Iris pigment epithelial cell (primary cell): ENCODE measurements around the gene RNF217.
"Not testable (repeated sequence)": the region's sequence is repeated elsewhere in the genome, so short reads cannot be mapped to it uniquely, and the experiment has no call there.

ENCODE experiments used
- DNase-seq: peaks from one replicate; pipeline ENCODE4 v3.0.0-alpha.2; 2011; ENCODE audit warnings: low read depth

The RNF217 gene

DNA sequence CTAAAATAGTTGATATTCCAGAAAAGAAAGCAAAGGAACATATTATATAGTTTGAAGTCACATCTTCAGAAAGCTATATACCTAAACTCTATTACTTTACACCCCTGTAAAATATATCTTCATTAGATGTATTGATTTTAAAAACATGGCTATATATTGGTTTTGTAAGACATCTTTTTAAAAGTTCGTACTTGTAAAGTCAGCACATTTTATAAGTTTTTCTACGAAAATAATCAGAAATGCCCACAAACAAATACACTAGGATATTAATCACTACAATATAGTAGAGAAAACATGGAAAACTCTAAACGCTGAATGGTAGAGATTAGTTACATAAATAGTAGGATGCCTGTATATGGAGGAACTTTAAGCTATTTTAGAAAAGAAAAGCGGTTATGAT, 52.9 kb downstream of the RNF217 start:
- DNase-seq, result no peak

DNA sequence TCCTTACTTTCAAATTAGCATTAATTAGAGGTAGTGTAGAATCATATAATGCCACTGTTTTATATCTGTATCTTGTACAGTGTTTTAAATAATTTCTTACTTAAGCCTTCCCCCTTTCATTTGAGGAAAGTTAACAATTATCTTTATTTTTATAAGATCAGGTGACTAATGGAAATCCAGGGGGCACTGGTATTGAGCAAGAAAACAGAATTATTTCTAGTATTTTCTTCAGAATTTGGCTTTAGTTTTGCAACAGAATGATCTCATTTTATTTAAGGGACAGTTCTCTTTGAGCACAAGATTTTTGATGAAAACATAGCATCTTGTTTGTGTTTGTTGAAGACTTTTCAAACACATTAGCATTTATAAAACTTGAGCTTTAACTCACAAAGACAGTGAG, 55.9 kb downstream of the RNF217 start:
- no peak for DNase-seq

DNA sequence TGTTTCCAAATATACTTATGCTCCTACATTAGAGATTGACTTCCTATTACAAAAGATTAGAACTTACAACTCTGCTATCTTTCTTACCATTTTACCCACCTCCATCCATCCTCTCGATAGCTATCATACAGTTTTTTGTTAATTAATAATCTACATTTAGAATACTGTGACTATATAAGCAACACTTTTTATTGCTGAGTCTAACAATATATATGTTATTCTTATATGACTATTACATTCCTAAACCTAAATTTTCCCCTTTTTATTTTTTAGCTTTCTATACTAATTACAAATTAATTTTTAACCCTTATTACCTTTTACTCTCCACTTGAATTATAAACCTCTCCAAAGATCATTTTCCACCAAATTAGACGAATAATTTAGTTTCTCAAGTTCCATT, 57.0 kb downstream of the RNF217 start:
- DNase-seq, result no peak

DNA sequence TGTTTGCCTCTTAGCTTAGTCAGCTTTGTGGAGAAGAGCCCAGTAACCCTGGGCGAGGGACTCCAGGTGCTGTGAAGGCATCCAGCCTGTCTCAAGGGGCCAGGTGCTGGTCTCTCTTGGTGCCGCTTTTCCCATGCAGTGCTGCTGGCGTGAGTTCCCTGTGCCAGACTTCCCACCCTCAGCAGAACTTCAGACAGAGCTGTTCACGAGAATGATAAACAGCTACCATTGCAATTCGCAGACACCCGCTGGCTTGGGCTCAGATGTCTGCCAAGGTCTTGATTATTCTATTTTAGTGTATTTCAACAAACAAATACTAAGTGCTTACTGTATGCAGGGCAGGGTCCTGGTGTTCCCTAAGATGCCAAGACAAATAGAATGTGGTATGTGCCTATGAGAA, 57.7 kb downstream of the RNF217 start:
- no peak for DNase-seq

DNA sequence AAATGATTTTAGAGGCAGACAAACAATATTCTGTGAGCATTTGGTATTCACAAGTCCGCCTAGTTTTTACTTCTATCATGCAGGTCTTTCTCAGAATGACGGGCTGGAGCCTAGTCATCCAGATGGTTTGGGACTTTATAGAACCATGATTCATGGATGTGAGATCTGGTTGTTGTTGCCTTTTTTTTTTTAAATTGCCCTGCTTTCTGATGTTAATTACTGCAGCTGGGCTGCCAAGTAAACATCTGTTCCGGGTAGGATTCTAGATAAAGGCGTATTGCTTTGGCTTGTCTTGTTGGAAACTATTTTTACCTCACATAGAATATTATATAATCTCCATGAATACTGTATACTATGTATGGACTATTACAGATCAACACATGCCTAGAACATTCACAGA, 58.1 kb downstream of the RNF217 start:
- no peak for DNase-seq

DNA sequence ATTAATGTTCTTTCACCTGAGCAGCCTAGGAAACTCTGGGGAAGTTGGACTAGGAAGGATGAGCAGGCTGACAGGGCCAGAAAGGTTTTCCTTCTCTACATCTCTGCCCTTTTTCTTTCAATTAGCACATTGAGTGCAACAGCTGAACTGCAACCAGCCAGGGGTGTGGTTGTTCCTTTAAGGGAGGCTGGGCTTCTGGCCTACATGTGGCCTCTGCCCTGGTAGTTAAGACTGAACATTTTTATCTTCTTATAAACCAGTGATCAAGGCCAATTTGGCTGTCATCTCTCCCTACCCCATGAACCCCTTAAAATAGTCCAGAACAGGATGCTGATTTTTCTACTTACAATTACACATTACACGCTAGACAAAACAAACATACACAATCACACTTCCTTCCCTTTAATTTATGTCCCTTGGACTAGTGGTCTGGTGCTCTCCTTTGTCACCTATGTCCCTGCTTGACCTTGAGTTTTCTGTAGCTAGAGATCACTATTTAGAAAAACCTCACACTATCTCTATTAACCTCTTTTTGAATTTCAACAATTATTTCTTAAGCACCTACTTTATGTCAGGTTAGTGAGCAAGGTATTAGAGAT, 60.3 kb downstream of the RNF217 start:
- no peak for DNase-seq

DNA sequence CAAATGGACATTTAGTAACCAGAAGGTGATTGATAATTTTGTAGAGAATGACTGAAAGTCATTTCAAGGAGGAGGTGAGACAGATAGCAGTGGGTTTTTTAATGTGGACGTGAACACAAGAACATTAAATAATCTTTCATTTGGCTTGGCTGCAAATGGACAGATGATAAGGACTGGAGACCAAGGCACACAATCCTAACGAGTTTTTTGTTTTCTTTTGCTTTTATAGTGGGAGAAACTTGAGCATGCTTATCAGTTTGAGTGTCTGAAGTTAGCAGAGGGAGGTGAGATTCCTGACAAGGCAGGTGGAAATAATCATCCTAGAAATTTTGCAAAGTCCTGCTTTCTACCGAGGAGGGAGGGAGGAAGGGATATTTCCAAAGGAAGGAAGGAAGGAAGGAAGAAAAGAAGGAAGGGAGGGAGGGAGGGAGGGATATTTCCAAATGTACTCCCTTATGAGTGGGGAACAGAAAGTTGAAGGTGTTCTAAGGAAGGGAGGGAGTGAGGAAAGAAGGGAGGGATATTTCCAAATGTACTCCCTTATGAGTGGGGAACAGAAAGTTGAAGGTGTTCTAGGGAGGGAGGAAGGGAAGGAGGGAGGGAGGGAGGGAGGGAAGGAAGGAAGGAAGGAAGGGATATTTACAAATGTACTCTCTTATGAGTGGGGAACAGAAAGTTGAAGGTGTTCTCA, 63.1 kb downstream of the RNF217 start:
- no peak for DNase-seq

DNA sequence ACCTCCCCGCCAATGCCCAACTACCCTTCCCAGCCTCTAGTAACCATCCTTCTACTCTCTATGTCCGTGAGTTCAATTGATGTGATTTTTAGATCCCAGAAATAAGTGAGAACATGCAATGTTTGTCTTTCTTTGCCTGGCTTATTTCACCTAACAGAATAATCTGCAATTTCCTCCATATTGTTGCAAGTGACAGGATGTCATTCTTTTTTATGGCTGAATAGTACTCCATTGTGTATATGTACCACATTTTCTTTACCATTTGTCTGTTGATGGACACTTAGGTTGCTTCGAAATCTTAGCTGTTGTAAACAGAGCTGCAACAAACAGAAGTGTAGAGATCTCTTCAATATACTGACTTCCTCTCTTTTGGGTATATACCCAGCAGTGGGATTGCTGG, 65.0 kb downstream of the RNF217 start:
- DNase-seq, result no peak

DNA sequence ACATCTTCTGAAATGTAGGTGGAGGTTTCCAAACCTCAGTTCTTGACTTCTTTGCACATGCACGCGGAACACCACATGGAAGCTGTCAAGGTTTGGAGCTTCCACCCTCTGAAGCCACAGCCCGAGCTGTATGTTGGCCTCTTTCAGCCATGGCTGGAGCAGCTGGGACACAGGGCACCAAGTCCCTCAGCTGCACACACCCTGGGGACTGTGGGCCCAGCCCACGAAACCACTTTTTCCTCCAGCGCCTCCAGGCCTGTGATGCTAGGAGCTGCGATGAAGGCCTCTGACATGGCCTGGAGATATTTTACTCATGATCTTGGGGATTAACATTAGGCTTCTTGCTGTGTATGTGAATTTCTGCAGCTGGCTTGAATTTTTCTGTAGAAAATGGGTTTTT, 68.7 kb downstream of the RNF217 start:
- DNase-seq, result no peak

DNA sequence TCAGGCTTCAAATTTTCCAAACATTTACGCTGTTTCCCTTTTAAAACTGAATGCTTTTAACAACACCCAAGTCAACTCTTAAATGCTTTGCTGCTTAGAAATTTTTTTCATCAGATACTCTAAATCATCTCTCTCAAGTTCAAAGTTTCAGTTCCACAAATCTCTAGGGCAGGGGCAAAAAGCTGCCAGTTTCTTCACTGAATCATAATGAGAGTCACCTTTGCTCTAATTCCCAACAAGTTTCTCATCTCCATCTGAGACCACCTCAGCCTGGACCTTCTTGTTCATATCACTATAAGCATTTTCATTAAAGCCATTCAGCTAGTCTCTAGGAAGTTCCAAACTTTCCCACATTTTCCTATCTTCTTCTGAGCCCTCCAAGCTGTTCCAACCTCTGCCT, 69.1 kb downstream of the RNF217 start:
- no peak for DNase-seq

DNA sequence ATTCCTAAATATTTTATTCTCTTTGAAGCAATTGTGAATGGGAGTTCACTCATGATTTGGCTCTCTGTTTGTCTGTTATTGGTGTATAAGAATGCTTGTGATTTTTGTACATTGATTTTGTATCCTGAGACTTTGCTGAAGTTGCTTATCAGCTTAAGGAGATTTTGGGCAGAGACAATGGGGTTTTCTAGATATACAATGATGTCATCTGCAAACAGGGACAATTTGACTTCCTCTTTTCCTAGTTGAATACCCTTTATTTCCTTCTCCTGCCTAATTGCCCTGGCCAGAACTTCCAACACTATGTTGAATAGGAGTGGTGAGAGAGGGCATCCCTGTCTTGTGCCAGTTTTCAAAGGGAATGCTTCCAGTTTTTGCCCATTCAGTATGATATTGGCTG, 72.7 kb downstream of the RNF217 start:
- DNase-seq, result not testable (repeated sequence)

DNA sequence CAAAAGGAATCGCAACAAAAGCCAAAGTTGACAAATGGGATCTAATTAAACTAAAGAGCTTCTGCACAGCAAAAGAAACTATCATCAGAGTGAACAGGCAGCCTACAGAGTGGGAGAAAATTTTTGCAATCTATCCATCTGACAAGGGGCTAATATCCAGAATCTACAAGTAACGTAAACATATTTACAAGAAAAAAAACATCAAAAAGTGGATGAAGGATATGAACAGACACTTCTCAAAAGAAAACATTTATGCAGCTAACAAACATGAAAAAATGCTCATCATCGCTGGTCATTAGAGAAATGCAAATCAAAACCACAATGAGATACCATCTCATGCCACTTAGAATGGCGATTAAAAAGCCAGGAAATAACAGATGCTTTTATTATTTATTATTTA, 74.2 kb downstream of the RNF217 start:
- DNase-seq, result not testable (repeated sequence)

DNA sequence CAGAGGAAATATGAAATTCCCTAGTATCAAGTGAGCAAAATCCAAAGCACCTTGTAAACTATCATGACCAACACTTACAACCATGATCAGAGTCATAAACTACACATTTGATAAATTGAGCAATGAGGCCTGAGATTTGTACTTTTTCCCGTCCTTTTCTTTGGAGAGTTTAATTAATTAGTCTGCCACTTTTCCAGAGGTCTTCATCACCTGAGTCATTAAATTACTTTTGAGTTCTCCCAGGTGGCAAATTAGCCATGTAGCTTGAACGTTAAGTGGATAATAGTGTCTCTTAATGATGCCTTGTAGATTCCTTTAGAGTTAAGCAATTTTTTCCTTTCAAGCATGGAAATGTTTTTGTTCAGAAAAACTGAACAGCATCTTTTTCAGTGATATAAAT, 75.6 kb downstream of the RNF217 start:
- no peak for DNase-seq

DNA sequence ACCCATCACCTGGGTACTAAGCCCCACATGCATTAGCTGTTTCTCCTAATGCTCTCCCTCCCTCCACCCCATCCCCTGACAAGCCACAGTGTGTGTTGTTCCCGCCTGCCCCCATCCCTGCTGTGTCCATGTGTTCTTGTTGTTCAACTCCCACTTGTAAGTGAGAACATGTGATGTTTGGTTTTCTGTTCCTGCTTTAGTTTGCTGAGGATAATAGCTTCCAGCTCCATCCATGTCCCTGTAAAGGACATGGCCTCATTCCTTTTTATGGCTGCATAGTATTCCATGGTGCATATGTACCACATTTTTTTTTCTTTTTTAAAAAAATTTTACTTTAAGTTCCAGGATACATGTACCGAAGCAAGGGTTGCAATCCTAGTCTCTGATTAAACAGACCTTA, 76.7 kb downstream of the RNF217 start:
- no peak for DNase-seq

DNA sequence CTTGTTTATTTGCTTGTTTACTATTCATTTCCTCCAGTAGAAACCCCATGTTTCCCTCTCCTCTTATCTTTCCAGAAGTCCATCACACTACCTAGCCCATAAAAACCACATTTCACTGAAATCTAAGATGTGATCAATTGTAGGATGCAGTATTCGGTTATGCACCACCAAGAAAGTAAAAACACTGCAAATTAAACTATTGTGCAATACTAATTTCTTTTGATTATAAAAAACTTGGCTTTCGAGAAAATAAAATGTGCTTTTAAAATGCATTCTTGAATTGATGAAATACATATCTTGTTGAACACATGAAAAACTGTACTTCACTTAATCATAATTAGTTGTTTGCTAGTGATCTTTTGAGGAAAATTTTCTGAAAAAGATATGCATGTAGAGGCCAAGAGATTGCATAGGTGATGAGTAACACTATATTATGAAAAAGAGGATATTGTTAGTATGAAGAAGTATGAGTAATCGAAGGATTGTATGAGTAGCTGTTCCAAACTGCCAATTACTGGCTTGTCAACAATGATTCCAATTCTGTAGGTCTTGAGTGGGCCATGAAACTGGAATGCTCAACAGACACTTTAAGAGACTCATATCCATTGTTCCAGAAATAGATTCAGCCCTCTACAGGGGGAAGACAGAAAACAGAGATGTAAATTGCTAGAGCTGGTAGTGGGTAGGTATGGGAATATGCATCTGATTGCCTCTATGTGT, 79.7 kb downstream of the RNF217 start:
- peak; percentile 71 for DNase-seq

DNA sequence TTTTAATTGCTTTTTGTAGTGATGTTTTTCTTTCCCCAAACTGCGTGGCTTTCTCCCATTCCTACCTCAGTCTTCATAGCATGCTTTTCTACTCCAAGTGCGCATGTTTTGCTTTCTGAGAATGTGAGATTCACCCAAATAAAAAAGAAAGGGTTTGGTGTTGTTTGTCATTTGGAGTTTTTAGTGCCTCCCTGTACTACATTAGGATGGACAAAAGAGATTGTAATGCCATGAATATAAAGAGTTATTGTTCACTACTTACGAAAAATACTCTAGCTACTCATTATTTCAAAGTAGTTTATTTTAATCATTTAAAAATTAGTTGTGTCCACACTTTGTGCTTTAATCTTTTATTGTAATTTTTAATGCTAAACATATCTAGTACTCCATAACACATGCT, 81.8 kb downstream of the RNF217 start:
- no peak for DNase-seq

DNA sequence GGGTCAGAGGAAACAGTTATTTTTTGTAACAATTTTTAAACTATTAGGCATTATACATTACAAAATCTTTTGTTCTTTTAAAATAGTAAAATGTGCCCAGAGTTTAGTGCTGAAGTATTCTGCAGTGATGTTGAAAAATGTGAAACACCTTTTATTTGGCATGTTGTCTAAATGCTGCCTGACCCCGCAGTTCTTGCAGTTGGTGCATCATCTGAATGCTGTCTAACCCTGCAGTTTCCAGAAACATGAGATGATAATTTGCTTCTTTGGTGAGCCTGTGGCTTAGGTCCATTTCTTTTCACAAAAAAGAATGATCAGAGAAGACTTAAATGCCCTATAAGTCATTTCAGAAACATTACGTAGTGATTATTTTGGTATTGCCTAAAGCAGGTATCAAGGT, 82.4 kb downstream of the RNF217 start:
- DNase-seq, result no peak

DNA sequence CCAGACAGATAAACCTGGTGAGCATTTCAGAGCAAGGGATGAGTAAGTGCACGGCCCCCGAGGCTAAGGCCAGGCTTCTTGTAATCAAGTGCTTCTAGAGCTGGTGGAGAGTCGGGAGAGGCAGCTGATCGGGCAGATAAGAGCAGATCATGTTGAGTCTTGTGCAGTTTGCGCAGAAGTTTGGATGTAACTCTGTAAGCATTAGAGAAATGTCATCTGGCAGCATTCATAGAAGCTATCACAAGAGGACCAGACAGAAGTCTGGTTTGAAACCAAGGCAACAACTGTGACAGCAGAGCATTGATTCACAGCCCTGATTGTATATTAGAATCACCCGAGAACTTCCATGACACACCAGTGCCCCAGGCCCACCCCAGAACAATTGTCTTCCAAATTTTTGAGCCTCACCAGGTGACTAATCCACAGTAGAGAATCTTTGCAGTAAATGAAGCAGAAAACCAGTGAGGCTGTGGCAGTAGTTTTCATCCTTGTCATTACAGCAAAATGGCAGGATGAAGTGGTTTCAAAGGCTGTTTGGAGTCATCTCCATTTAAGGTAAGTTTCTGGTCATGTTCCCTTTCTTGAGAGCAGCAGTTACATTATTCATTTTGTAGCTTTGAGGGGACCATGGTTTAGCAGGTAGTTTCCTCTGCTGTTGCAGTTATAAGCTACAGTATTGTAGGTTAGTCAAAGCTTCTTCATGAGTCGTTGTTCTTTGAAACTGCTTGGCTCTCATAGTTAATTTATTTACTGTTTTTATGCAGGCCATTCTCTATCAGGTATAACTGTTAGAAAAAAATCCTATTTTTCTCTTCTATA, 84.1 kb downstream of the RNF217 start:
- peak; percentile 38 for DNase-seq

DNA sequence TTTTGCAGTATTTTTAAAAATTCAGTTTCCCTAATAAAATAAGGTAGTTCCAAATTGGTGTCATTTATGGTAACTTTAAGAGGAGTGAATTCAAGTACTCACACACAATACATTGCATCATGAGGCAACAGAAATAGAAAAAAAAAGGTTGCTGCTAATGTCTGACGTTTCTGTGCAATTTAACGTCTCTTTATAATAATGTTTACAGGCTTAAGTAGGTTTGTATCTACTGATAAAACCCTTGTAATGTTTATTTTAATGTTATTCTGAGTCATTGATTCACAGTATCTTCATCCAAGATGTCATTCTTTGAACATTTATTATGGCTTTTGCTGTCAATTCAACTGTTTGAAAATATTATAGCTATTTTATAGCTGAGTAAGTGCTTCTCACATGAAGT, 86.0 kb downstream of the RNF217 start:
- peak; percentile 36 for DNase-seq

DNA sequence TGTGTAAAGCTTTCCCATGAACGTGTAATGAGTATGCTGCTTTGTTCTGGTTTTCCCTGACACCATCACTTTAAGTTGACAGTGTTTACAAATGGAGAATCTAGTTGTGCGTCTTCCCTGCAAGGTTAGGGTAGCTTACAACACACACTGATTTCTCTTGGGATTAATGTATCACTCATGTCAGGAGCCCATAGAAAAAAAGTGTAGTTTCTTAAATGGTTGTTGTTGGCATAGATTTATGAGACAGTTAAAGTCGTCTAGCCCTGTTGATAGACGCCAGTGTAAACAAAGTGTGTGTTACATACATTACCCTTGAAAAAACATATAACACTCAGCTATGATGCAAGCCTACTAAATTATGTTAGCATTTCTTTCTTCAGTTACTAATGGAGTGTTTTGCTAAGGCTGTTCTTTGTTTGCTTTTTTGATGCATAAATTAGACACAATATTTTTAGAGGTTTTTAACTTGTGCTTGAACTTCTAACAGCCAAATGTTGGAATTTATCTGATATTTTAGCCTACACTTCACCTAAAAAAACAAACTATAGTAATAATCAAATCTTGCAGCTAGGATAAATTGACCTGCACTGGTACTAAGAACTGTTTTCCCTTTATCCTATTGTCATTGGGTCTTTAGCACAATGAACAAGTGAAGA, 88.6 kb downstream of the RNF217 start:
- DNase-seq, result no peak

DNA sequence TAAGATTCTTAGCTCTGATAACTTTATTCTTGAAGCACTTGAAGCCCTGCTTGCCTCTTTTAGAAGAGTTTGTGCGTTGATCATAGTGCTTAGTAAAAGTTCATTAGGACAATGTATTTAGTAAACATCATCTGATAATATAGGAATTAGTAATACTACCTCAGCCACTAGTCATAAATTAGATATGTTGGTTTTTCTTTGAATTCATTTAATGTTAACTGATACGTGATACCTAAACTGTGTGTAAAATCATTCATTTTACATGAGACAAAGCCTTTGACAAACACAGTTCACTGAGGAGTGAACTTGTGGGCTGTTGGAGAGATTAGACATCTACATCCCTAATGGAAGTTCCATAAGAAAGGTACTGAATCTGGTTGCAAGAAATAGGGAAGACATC, 91.6 kb downstream of the RNF217 start:
- DNase-seq, result no peak

DNA sequence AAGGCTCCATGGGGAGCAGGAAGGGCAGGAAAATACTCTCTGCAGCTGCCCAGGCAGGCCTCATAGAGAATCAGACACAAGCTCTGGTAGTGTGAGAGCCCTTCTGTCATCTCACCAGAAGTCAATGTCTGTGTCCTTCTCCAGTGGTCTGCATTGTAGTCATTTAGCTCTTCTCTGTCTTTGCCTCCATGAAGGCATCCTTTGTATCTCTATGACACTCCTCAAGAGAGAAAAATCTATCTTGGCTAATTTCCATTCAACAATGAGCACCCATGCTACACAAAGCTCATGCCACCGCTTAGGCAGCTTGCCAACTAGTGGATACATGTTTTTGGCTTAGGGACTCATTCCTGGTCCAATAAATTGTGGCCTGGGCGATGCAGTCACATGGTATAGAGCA, 92.1 kb downstream of the RNF217 start:
- DNase-seq, result no peak
